ENCODE measurements around the gene NAMPT.
"Not testable (repeated sequence)": the region's sequence is repeated elsewhere in the genome, so short reads cannot be mapped to it uniquely, and the experiment has no call there.

Gene NAMPT

GRCh38 chr7:106284714-106285050, at the start of gene NAMPT:
Gene NAMPT, minus strand, starts transcription at chr7:106284983. Its CDS starts 99 bp downstream, at chr7:106284884.
- FAIRE-seq (no peak), DNase-seq (ENCODE audit: insufficient read length, low spot score) (no peak)

GRCh38 chr7:106332201-106332600, 47.4 kb upstream of the NAMPT start:
- DNase-seq (ENCODE audit: insufficient read length, low spot score) (no peak), FAIRE-seq (no peak)

DNA sequence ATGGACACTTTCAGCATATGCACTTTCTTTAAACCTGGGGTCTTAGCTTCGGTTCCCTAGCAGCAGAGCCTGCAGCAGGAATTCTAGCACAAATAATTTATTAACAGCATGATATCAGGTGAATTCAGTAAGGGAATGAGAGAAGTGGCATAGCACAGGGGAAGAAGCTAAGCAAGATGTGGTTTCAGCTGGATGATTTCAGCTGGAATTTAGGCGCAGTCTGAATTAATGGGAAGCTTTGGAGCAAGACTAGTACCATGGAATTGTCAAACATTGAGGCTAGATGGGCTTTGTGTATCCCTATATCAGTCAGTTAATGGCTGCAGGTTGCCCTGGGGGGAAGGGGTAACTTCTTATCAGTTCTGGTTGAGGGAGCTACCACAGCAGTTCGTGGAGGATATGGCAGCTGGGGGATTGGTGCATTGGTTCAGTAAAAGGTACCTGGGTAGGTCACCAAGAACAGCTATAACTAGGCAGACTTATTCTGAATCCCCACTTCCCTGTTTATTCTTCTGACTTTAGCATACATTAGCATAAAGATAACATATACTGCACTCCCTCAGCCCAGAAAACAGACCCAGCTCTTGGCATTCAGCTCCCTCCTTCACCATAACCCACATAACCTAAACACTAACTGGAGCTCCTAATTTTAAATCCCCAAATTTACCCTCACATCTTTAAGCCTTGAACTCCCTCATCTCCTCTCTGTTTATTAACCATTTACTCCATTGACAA, 46.8 kb upstream of the NAMPT start:
- FAIRE-seq: no peak
- no peak for DNase-seq (ENCODE audit: insufficient read length, low spot score)

DNA sequence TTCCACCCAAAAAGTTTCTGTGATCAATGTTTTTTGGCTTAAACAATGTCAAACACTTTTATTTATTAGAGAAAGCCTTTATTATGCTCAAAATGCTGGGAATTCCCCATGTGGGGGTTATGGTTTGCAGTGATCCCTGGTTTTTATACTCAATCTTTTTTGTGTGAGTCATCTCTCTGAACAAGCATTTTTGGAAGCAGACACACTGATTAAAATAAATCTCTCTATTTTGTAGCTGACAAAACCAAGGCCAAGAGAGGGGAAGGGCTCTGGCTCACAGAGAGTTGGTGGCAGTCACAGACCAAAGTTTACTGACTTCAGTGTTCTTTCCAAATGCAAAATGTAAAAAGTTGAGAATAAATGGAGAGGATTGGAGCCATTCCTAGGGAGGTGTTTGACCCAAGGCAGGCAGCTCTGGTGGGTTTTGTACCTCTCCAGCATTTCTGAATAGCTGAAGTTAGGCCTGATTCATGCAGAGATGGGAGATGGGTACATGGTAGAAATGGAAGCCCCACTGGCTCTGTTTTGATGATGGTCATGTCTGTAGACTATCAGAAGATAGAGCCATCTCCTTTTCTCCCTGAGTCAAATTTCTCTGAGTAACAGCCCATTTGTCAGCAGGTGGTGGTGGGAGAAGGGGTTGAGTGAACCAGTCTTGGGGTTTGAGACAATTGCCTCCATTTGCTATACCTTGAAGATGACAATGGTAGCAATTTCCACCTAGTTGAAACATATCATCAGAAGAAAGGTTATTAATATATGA, 45.4 kb upstream of the NAMPT start:
- no peak for FAIRE-seq
- DNase-seq (ENCODE audit: insufficient read length, low spot score): no peak

DNA sequence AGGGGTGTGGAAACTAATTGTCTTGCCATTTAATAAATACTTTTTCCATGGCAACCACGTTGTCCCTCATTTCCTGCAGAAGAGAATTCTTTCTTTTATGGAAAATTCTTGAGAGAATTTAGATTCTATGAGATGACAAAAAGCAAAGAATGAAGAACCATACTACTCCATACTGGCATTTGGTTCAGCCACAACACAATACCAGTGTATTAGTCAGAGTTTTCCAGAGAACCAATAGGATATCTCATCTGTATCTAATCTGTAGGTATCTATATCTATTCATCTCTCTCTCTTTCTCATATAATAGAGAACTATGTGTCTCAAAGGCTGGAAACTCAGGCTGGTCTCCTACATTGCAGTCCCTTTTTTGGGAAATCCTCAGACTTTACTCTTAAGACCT, 44.6 kb upstream of the NAMPT start:
- FAIRE-seq (no peak), DNase-seq (ENCODE audit: insufficient read length, low spot score) (no peak)

GRCh38 chr7:106327538-106328481, 43.0 kb upstream of the NAMPT start:
- FAIRE-seq (no peak), DNase-seq (ENCODE audit: insufficient read length, low spot score) (no peak)

DNA sequence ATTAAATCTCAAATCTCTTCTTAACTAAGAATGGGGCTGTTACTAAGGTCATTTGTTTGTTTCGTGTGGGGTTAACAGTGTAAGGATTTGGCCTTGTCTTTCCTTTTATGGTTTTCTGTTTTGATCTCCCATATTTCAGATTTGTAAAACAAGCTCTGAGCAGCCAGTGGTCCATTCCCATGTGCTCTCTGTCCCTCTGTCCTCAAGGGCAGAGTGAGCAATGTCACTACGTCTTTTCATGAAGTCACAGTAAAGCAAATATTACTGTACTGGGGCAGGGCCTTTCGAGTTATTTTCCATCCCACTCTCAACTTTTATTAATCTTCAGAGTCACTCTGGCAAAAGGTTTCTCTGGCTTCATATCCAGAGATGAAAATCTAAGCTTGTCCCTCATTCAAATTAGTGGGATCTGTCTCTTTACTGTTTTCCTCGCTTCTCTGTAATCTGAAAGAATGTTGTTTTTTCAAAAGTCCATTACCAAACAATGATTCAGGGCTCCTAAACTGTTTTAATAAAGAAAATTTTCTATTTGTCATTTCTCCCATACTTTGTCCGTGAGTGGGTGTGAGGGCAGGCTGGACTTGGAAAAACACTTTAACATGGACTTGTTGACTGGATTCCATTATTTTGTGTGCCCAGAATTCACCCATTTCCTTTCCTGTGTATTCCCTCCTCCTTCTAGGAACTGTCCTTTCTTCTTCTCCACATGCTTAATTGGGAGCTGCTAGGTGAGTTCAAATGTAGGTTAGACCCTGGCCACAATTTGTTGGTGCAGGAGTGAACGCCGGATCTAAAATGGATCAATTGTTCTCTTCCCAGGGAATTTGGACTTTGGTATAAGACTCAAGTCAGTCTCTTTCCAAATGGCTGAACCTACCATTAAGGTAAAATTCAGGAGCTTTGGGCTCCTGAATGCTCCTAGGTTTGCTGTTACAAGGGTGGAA, 42.1 kb upstream of the NAMPT start:
- DNase-seq (ENCODE audit: insufficient read length, low spot score) (no peak), FAIRE-seq (no peak)

DNA sequence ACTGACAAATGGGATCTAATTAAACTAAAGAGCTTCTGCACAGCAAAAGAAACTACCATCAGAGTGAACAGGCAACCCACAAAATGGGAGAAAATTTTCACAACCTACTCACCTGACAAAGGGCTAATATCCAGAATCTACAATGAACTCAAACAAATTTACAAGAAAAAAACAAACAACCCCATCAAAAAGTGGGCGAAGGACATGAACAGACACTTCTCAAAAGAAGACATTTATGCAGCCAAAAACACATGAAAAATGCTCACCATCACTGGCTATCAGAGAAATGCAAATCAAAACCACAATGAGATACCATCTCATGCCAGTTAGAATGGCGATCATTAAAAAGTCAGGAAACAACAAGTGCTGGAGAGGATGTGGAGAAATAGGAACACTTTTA, 39.7 kb upstream of the NAMPT start:
- DNase-seq (ENCODE audit: insufficient read length, low spot score): not testable (repeated sequence)

DNA sequence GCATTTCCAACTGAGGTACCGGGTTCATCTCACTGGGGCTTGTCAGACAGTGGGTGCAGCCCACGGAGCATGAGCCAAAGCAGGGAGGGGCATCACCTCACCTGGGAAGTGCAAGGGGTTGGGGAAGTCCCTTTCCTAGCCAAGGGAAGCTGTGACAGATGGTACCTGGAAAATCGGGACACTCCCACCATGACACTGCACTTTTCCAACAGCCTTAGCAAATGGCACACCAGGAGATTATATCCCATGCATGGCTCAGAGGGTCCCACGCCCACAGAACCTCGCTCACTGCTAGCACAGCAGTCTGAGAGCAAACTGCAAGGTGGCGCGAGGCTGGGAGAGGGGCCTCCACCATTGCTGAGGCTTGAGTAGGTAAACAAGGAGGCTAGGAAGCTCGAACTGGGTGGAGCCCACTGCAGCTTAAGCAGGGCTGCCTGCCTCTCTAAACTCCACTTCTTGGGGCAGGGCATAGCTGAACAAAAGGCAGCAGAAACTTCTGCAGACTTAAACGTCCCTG, 35.5 kb upstream of the NAMPT start:
- not testable (repeated sequence) for FAIRE-seq; DNase-seq (ENCODE audit: insufficient read length, low spot score)

More for the DNA sequence above, 39.7 kb upstream of the NAMPT start:
- FAIRE-seq: not testable (repeated sequence)

DNA sequence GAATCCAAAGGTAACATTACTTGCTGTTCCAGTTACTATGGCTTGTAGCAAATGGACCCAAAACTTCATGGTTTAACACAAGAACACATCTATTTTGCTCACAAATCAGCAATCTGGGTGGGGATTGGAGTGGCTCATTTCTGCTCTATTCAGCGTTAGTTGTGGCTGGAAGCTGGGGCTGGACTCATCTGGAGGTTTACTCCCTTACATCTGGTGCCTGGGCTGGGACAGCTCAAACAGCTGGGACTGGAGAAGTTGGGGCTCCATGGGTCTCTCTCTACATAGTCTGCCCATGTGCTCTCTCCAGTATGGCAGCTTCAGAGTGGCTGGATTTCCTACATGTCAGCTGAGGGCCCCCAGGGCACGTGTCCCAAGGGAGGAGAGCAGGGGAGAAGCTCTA, 33.7 kb upstream of the NAMPT start:
- FAIRE-seq: no peak
- no peak for DNase-seq (ENCODE audit: insufficient read length, low spot score)

DNA sequence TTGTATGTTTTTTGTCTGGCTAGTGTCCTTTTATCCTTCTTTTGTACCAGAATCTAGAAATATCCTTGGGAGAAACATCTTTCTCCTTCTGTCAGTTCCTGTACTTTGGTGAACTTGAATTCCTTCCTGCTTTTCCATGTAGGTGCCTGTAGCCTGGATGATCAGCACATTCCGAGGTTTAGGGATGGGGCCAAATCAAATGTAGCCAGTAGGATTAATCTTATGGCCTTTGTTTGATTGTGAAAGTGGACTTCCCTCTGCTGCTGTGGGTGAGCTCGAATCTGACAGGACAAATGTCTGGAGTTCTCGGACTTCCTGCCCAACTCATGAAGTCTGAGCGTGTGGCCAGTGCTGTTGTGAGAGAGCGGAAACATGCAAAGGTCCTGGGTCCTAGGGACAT, 33.2 kb upstream of the NAMPT start:
- DNase-seq (ENCODE audit: insufficient read length, low spot score) (no peak), FAIRE-seq (peak; percentile 11)

DNA sequence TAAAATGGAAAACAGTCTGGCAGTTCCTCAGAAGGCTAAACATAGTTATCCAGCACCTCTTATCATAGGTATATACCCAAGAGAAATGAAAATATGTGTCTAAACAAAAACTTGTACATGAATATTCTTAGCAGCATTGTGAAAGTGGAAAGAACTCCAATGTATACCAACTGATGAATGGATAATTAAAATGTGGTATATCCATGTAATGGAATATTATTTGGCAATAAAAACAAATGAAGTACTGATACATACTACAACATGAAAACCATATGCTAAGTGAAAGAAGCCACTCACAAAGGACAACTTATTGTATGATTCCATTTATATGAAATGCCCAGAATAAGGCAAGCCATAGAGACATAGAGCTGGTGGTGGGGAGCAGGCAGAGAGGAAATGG, 32.2 kb upstream of the NAMPT start:
- DNase-seq (ENCODE audit: insufficient read length, low spot score) (no peak), FAIRE-seq (no peak)

DNA sequence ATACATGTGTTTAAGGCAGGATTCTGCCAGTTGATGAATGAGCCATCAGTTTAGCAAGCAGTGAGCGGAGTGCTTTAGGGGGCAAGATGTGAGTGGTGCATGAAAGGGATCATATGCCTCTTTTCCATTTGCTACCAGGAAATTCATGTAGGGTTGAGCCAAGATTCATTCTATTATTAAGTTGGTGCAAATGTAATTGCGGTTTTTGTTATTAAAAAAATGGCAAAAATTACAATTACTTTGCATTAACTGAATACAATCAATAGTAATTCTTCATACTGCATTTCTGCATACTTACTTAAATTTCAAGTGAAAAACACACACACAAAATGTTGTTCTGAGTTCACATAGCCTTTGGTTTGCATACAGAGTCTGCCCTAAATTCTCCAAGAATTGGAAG, 30.1 kb upstream of the NAMPT start:
- FAIRE-seq: no peak
- DNase-seq (ENCODE audit: insufficient read length, low spot score): no peak

- FAIRE-seq (no peak), DNase-seq (ENCODE audit: insufficient read length, low spot score) (no peak)
These were observed 29.2 kb upstream of the NAMPT start for GRCh38 chr7:106313966-106314365.

- no peak for DNase-seq (ENCODE audit: insufficient read length, low spot score)
These were observed 28.7 kb upstream of the NAMPT start for GRCh38 chr7:106313456-106313901.

DNA sequence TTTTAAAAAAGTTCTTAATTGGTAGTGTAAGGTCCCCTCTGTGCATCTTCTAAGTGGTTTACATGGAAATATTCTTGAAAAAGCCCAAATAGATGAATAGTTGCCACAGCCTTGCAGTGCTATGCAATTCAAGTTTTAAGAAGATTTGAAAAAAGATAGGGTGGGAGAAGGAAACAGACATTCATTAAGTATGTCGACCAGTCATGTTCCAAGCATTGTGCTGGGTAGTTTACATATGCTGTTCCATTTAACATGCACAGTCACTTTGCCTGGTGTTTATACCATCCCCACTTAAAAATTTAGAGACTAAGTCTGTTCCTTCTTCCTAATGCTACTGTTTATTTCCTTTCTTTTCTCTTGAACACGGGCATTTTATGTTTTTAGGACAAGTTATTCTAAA, 28.1 kb upstream of the NAMPT start:
- DNase-seq (ENCODE audit: insufficient read length, low spot score) (no peak), FAIRE-seq (no peak)

More at GRCh38 chr7:106313456-106313901, 28.7 kb upstream of the NAMPT start:
- FAIRE-seq: peak; percentile 80

DNA sequence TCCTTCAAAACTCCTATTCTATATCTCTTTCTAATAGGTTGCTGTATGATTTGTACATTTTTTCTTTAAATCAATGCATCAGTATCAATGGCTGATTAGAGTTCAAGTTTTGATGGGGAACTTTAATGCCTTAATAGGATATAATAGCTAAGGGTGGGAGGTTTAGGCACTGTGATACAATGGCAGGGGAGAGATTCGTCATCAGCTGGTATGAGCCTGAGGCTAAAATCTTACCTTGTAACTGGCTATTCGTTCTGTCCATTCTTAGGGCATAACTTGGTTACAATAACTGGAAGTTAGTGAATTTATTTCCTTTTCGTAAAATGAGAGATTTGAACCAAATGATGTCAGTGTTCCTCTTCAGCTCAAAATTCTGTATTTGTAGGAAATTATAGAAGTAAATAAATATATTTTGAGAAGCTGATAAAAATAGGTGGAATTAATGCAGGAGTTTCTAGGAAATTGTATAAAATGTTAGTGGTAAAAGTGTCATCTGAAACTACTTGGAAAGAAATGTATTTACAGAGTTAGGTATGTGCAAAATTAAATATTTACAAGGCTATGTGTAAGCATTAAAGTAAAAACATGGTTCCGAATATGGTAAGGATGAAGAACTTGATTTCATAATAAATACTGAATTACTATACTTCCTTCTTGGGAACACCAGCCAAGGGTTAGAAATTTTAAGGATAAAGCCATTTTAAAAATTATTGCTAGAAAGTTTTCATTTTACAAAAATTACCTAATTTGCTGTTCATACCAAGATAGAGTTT, 27.5 kb upstream of the NAMPT start:
- DNase-seq (ENCODE audit: insufficient read length, low spot score) (no peak), FAIRE-seq (no peak)

DNA sequence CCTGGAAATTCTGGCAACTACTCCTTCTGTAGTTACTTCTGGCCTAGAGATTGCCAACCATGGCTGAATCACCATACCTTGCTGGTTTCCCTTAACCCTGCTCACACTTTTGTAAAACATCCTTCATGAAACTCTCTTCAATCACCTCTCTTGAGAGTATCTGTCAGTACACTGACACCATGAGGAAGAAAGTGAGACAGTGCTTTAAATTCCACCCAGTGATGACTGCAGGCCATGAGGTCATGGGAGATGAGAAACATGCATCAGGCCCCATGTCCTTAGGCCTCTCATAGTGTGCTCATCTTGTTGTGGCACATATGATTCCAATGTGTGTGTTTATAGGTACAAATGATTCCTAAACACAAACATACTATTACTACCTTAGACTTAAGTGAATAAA, 24.6 kb upstream of the NAMPT start:
- FAIRE-seq (no peak), DNase-seq (ENCODE audit: insufficient read length, low spot score) (no peak)

DNA sequence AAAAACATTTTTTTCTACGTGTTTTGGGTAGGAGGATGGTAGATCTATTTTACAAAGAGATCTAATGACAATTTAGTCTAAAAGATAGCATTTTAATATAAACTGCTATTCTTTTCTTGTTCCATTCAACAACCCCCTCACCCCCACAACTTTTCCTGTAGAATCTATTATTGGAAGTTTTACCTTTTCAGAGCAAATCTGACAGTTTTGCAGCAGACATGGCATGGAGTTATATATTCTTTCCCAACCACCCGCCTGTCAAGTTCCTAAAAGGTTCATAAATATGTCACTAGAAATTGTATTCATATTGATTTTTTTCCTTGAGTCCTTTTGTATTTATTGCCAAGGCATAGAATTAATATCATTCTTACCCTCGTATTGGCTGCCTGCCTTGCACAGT, 21.5 kb upstream of the NAMPT start:
- FAIRE-seq: no peak
- DNase-seq (ENCODE audit: insufficient read length, low spot score): no peak

All from GM19239 (cell line).